Measurements from ENCODE around the gene DIDO1.

The DIDO1 gene

GRCh38 chr20:62949962-62950361, 23.7 kb upstream of the DIDO1 start:
- DNase-seq = no peak

- DNase-seq = no peak
These were observed 23.0 kb upstream of the DIDO1 start for GRCh38 chr20:62949153-62949821.

- DNase-seq = no peak
These were observed 21.4 kb upstream of the DIDO1 start for GRCh38 chr20:62947532-62948300.

GRCh38 chr20:62946918-62947317, 20.6 kb upstream of the DIDO1 start:
- DNase-seq = no peak

- DNase-seq = no peak
These were observed 19.6 kb upstream of the DIDO1 start for GRCh38 chr20:62945771-62946339.

GRCh38 chr20:62944746-62945145, 18.4 kb upstream of the DIDO1 start:
- no peak for DNase-seq

- no peak for DNase-seq
These were observed 17.9 kb upstream of the DIDO1 start for GRCh38 chr20:62944184-62944583.

GRCh38 chr20:62943396-62943795, 17.1 kb upstream of the DIDO1 start:
- no peak for DNase-seq

GRCh38 chr20:62942456-62942855, 16.2 kb upstream of the DIDO1 start:
- no peak for DNase-seq

GRCh38 chr20:62941792-62942191, 15.5 kb upstream of the DIDO1 start:
- no peak for DNase-seq

- DNase-seq = no peak
These were observed 14.6 kb upstream of the DIDO1 start for GRCh38 chr20:62940875-62941274.

- DNase-seq = peak; percentile 64
These were observed 12.0 kb upstream of the DIDO1 start, which contains the start of gene GID8 for GRCh38 chr20:62938105-62938888. Gene GID8, plus strand, starts transcription at chr20:62938147. Its CDS starts 3,356 bp downstream, at chr20:62941503.

GRCh38 chr20:62937268-62938104, 11.2 kb upstream of the DIDO1 start:
- peak; percentile 95 for DNase-seq

- no peak for DNase-seq
These were observed 9.8 kb upstream of the DIDO1 start for GRCh38 chr20:62935968-62936585.

GRCh38 chr20:62935204-62935967, 9.1 kb upstream of the DIDO1 start:
- DNase-seq = no peak

- no peak for DNase-seq
These were observed 7.7 kb upstream of the DIDO1 start for GRCh38 chr20:62933966-62934365.

GRCh38 chr20:62931464-62931863, 5.2 kb upstream of the DIDO1 start:
- no peak for DNase-seq

- DNase-seq = no peak
These were observed 2.8 kb upstream of the DIDO1 start for GRCh38 chr20:62929051-62929538.

GRCh38 chr20:62928246-62928939, 2.1 kb upstream of the DIDO1 start:
- no peak for DNase-seq

GRCh38 chr20:62927128-62927705, 912 bp upstream of the DIDO1 start:
- no peak for DNase-seq

Measured in NCI-H146 (cell line).